HL-60 (cell line): ENCODE measurements around the gene OR2Y1.
"Not testable (repeated sequence)": the region's sequence is repeated elsewhere in the genome, so short reads cannot be mapped to it uniquely, and the experiment has no call there.

Source experiments
- DNase-seq, 2 experiments: peaks; one replicate each; pipeline ENCODE4 v3.0.0-alpha.2; 2010 to 2020; ENCODE audit warnings: low read depth in 1 of 2, low spot score in 1 of 2
- H3K27ac ChIP-seq: fragments of 250-450 bp; sonication (Bioruptor Pico); replicated peaks from 2 replicates; pipeline ENCODE4 v1.5.1; 2020; ENCODE audit warnings: mild to moderate bottlenecking, moderate library complexity
- H3K27me3 ChIP-seq: fragments of 250-450 bp; sonication (Bioruptor Pico); 2 replicates; pipeline ENCODE4 v1.5.1; 2021; ENCODE audit warnings: mild to moderate bottlenecking, moderate library complexity; ENCODE audit not compliant: insufficient read depth, poor library complexity, severe bottlenecking
- H3K4me3 ChIP-seq: replicated peaks from 2 replicates; pipeline ENCODE4 v1.5.1; 2011; ENCODE audit warnings: mild to moderate bottlenecking, control low read depth, low read length; ENCODE audit not compliant: insufficient read depth
- GABPA ChIP-seq: IDR thresholded peaks from 2 replicates; pipeline ENCODE4 v1.6.1; 2012; ENCODE audit warnings: low read depth
- POLR2AphosphoS5 ChIP-seq: IDR thresholded peaks from 2 replicates; pipeline ENCODE4 v1.6.1; 2012; ENCODE audit warnings: low read depth
- REST ChIP-seq: IDR thresholded peaks from 2 replicates; pipeline ENCODE4 v1.6.1; 2012; ENCODE audit warnings: low read depth; ENCODE audit not compliant: insufficient replicate concordance
- SPI1 ChIP-seq: IDR thresholded peaks from 2 replicates; pipeline ENCODE4 v1.6.1; 2012; ENCODE audit warnings: low read depth, mild to moderate bottlenecking, borderline replicate concordance
- TF ChIP-seq, protein P1 (sequence below): IDR thresholded peaks from one replicate; pipeline ENCODE4 v1.5.1; 2011; ENCODE audit warnings: low read length, control low read depth, inconsistent platforms; ENCODE audit not compliant: insufficient read depth

OR2Y1 gene

DNA sequence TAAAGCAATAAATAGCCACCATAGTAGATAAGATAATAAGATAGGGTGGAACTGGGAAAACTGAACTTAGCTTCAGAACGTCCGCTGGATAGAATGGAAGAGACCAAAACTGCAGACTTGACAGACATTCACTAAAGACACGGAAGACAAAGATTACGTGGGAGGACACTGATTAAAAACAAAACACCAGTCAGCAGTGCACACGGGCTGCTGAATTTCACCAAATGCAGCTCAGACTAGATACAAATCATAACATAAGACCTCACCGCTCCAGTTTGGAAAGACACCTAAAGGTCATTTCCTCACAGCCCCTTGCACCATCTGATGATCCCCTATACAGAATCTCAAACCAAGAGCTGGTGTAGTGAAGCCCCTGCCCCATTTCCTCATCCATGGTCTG, 2.9 kb upstream of the OR2Y1 start:
- DNase-seq: no peak
- H3K27me3 ChIP-seq: no peaks in the 10 kb centered on the region
- H3K27ac ChIP-seq: no peak overlapping the region
- no peak overlapping the region for H3K4me3 ChIP-seq
- TF ChIP-seq REST (no peak), SPI1 (no peak), GABPA (no peak), POLR2AphosphoS5 (no peak)
- TF ChIP-seq, protein P1, sequence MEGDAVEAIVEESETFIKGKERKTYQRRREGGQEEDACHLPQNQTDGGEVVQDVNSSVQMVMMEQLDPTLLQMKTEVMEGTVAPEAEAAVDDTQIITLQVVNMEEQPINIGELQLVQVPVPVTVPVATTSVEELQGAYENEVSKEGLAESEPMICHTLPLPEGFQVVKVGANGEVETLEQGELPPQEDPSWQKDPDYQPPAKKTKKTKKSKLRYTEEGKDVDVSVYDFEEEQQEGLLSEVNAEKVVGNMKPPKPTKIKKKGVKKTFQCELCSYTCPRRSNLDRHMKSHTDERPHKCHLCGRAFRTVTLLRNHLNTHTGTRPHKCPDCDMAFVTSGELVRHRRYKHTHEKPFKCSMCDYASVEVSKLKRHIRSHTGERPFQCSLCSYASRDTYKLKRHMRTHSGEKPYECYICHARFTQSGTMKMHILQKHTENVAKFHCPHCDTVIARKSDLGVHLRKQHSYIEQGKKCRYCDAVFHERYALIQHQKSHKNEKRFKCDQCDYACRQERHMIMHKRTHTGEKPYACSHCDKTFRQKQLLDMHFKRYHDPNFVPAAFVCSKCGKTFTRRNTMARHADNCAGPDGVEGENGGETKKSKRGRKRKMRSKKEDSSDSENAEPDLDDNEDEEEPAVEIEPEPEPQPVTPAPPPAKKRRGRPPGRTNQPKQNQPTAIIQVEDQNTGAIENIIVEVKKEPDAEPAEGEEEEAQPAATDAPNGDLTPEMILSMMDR: no peak

- H3K27ac ChIP-seq, DNase-seq, H3K4me3 ChIP-seq, H3K27me3 ChIP-seq: not testable (repeated sequence)
Observed at GRCh38 chr5:180740953-180741352, 1.1 kb upstream of the OR2Y1 start.

- TF ChIP-seq GABPA (no peak), SPI1 (no peak), POLR2AphosphoS5 (no peak), REST (no peak)
- TF ChIP-seq, protein P1: no peak
- Histone ChIP-seq H3K4me3 (no peak overlapping the region), H3K27me3 (no peaks in the 10 kb centered on the region), H3K27ac (no peak overlapping the region)
- DNase-seq: no peak
Observed at GRCh38 chr5:180739271-180739670, 587 bp downstream of the OR2Y1 start.

DNA sequence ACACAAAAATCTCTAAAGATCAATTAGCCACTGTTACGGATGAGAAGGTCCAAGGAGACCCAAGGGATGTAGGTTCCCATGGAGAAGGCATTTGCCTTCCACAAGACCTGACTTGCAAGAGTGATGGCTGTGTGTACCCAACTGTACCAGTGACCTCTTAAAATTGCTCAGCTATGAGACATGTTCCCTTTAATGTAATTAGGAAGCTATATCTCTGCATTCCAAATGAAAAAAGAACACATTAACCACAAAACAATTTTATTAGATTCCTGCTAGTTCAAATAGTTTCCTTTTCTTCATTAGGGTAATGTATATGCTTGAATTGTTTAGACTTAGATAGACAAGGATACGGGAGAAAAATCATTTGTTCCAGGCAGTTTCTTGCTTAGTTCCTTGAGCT, 3.3 kb downstream of the OR2Y1 start:
- H3K27me3 ChIP-seq: no peaks in the 10 kb centered on the region
- no peak overlapping the region for H3K4me3 ChIP-seq
- DNase-seq: no peak
- no peak overlapping the region for H3K27ac ChIP-seq
- TF ChIP-seq POLR2AphosphoS5 (no peak), GABPA (no peak), SPI1 (no peak)
- TF ChIP-seq, protein P1: no peak
